HG02759 (cell line): ENCODE data around the gene DIS3L2.
A peak's percentile ranks its signal among the peaks of the same experiment; 100 is the strongest.

Experiments
- ATAC-seq: cut with Tn5 transposase; IDR thresholded peaks from one replicate; pipeline ENCODE4 v1.9.1; 2021; ENCODE audit warnings: mild to moderate bottlenecking, moderate library complexity; ENCODE audit not compliant: unreplicated experiment

The DIS3L2 gene, protein sequence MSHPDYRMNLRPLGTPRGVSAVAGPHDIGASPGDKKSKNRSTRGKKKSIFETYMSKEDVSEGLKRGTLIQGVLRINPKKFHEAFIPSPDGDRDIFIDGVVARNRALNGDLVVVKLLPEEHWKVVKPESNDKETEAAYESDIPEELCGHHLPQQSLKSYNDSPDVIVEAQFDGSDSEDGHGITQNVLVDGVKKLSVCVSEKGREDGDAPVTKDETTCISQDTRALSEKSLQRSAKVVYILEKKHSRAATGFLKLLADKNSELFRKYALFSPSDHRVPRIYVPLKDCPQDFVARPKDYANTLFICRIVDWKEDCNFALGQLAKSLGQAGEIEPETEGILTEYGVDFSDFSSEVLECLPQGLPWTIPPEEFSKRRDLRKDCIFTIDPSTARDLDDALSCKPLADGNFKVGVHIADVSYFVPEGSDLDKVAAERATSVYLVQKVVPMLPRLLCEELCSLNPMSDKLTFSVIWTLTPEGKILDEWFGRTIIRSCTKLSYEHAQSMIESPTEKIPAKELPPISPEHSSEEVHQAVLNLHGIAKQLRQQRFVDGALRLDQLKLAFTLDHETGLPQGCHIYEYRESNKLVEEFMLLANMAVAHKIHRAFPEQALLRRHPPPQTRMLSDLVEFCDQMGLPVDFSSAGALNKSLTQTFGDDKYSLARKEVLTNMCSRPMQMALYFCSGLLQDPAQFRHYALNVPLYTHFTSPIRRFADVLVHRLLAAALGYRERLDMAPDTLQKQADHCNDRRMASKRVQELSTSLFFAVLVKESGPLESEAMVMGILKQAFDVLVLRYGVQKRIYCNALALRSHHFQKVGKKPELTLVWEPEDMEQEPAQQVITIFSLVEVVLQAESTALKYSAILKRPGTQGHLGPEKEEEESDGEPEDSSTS

GRCh38 chr2:231961349-231962166, at the start of gene DIS3L2:
DIS3L2 (plus strand) TSS chr2:231961713; CDS start chr2:232014928, 53,215 bp downstream.
- peak; percentile 95 for ATAC-seq

DNA sequence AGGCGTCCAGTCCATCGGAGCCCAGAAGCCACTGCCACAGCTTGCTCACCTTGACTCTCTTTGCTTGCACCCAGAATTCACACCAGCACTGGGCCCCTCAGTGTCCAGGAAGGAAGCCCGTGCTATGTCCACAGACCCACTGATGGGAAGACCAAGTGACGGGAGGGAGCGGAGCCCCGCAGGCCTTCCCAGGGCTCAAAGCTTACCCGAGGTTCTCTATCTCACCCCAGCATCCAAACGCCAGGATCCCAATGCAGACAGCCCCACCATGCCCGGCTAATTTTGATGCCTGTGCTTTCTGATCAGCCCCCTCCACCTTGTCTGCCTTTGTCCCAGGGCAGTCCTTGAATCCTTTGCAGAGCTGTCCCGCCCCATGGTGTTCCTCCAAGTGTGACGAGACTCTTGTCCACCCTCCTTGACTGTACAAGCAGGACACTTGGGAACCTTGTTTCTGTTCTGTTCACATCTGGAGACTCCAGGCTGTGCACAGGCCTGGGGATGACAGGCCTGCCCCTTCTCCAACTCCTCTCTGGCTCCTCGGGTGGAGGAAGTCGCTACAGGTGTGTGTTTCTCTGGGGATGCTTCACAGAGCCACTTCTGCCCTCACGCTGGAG, 47.3 kb upstream of the DIS3L2 start:
- no peak for ATAC-seq

GRCh38 chr2:231917280-231918066, 44.0 kb upstream of the DIS3L2 start:
- no peak for ATAC-seq

DNA sequence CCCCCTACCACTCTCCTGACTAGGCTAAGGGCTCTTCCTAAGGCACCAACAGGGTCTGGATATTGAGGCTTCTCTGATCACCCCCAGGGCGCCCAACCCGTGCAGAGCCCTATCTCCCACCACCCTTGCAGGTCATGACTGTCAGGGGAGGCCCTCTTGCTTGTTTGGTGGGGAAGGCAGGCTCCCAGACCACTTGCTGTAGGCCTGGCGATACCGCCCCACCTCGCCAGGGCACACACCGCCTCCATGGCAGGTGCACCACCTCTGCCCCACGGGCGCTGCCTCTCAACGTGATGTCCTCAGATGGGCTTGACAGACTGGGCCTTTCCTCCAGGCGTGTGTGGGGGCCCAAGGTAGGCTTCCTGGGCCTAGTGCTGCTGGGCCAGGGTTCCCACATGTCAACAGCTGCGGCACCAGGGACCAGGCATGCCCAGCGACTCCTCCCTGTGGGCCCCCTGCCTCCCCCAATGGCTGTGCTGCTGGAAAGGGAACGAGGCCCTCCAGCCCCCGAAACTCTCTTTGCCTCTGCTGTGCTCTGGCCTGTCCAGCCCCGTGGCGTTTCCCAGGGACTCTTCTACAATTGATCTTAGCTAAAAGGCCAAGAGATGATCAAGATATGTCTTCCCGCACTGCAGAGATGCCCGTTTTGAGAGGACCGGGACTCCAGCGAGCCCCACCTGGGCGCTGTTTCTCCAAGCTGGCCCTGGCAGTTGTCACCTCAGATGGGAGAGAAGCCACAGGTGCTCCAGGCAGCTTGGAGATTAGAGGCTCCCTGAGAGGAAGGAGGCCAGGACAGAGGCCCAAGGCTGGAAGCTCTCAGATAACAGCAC, 42.8 kb upstream of the DIS3L2 start:
- no peak for ATAC-seq

- ATAC-seq, result no peak
Measured at GRCh38 chr2:231919341-231920035, 42.0 kb upstream of the DIS3L2 start.

DNA sequence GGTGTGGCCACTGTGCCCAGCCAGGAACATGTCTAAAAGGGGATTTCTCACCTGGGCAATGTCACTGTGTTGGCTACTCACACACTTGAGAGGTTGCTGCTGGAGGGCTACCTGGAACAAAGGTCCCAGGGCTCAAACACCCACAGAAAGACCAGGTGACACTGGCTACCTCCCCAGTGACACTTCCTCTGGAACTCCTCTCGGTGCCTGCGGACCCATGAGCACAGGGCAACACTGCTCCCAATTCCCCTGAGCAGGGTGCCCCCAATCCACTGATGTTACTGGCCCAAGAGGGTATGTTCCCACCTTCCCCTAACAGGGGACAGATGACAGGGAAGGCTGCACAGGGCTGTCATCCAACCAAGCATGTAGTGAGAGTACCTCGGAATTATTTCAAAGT, 41.1 kb upstream of the DIS3L2 start:
- ATAC-seq, result no peak

DNA sequence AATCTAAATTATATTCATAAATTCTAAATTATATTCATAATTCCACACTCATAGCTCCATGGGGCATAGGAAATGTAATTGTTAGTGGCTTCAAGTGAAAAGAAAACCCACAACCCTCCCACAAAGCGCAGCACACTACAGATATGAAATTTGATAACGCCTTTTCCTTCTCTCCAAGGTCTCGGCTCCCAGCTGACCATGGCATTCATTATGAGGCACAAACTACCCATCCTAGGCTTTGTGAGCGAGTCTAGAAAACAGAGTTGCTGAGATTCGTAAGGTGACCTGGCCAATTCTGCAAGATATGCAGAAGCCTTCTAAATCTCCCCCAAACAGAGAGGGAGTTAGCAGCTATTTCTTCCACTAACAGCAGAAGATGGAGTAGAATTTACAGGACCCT, 40.7 kb upstream of the DIS3L2 start:
- no peak for ATAC-seq

GRCh38 chr2:231922311-231923009, 39.1 kb upstream of the DIS3L2 start:
- ATAC-seq, result no peak

GRCh38 chr2:231923010-231923344, 38.5 kb upstream of the DIS3L2 start:
- no peak for ATAC-seq

DNA sequence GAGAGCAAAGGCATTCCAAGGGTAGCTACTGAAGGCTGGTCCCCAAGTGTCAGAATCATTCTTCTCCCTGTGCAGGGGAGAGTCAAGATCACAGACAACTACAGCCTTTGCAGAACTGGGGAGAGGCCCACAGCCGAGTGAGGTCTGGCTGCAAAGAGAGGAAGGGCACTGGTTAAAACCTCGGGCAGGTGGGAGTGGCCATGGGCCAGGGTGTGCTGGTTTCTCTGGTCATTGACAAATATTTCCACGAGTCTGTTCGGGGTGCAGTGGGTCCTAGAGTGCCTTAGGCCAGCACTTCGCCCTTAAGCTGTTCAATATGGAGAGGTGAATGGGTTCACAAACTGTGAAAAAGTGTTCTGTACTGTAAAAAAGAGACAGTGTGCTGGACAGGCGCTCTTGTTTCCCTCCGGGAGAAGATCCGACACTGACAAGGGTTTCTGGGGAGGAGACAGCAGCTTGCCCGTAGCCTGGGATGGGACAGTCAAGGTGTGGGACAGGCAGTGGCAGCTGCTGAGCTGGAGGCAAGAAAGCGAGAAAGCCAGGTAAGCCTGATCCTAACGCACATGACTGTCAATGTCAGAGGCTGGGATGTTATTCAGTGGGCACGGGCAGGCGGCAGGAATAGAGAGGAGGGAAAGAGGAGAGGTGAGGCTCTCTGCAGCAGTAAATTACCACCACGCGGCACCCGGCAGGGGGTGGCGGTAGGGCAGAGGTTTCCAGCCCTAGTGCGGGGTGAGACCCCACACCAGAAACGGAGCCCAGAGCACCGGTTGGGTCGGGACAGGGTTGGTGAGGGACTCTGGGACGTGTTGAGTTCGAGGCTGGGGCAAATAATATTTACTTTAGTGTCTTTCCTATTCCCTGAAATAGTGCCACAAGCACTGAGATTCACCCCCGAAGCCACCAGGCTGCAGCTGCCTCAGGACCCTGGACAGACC, 37.3 kb upstream of the DIS3L2 start:
- no peak for ATAC-seq

DNA sequence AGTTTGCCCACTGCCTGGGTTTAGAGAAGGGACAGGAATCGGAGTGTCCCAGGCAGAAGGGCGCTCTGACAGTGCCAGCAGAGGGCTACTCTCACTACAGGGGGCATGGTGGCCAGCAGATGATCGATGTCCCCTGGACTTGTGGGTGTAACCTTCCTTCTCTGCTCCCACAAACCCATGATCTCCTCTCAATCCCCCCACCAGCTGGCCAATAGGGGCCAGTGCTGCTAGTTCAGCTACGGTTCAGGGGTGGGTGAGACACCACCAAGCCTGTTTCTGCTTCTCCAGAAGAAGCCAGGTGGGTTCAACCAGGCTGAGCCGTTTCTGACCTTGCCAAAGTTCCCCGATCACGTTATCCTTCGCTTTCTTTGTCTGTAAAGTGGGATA, 36.6 kb upstream of the DIS3L2 start:
- ATAC-seq, result no peak

GRCh38 chr2:231925303-231926179, 36.0 kb upstream of the DIS3L2 start:
- peak; percentile 48 for ATAC-seq

GRCh38 chr2:231926180-231926741, 35.3 kb upstream of the DIS3L2 start, which contains the start of gene NPPC:
NPPC (minus strand) TSS chr2:231926396; CDS start chr2:231926249, 147 bp downstream.
- peak; percentile 75 for ATAC-seq

DNA sequence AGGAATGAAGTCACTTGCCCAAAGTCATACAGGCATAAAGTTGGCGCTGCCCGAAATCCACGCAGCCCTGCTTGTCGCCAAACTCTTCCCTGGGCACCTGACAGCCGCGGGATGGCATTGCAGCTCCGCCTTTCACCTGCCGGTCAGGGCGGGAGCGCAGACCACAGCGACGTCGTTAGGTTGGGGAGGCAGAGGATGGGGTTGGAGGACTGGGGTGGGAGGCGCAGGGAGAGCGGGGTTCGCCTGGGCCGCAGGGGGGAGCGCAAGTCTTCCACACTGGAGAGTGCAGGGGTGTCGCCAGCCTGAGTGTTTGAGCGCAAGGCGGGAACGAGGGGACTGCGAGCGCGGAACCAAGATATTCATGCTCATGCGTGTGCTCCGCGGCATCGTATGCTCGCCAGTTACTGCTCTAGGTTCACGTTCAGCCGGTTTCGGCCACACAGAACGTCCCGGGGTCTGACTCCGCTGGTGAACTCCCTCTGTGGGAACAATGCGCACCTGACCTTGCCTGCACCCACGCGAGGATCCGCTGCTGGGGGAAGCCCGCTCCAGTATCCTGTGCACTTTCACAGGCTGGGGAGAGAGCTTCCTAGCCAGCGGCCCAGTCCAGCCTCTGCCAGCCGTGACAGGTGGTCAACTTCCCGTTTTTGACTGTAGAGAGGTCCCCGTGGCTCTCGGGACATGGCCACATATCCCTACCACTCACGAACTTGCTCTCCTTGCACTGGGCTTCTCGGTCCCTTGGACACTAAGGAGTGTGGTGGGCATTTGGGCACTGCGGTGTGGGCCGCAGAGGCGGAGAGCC, 34.5 kb upstream of the DIS3L2 start:
- no peak for ATAC-seq

- no peak for ATAC-seq
Measured at GRCh38 chr2:231927566-231927890, 34.0 kb upstream of the DIS3L2 start.
